K562 (cell line): ENCODE data around the gene USP12. TPM values are rescaled to one million over a fixed set of nuclear protein-coding genes. Genes with fewer than 3 reads are reported as not detected.

Experiments
- GTF2A2 ChIP-seq: IDR thresholded peaks from 2 replicates; pipeline ENCODE4 v1.6.1; 2016; ENCODE audit warnings: mild to moderate bottlenecking, missing genetic modification characterization, missing compliant biosample characterization
- RFX7 ChIP-seq: fragments of 250-450 bp; sonication (Bioruptor Pico); IDR thresholded peaks from 2 replicates; pipeline ENCODE4 v1.5.1; 2021; ENCODE audit warnings: mild to moderate bottlenecking
- polyA plus RNA-seq, 8 experiments: library from polyadenylated mRNA; depleted of rRNA in 4 of 8; stranded (reverse) in 5 of 8; unstranded in 3 of 8; fragments of >200 nt; fragmentation: Nextera tagmentation in 2 of 8; fragmentation: Illumina TruSeq in 1 of 8; extraction: Ambion mirVana in 2 of 8; extraction: Trizol in 1 of 8; gene quantifications; 2 replicates each; pipeline versions ENCODE4 v1.2.1 to v1.2.3, GENCODE V29; 2011 to 2014; ENCODE audit warnings: inconsistent platforms in 1 of 8, missing spikeins in 1 of 8
- total RNA-seq, 7 experiments: library from RNA; depleted of rRNA in 6 of 7; stranded (reverse); fragments of >200 nt in 6 of 7; fragmentation: Illumina TruSeq in 2 of 7; extraction: Trizol in 2 of 7; gene quantifications; 2 replicates each; pipeline versions ENCODE4 v1.2.1 to v1.2.3, GENCODE V29; 2011 to 2021; ENCODE audit warnings: low replicate concordance in 1 of 7
- TF ChIP-seq, protein P1 (sequence below): fragments of 200-800 bp; sonication (Bioruptor generic); IDR thresholded peaks from 2 replicates; pipeline ENCODE4 v1.6.1; 2016; ENCODE audit warnings: missing genetic modification characterization, missing compliant biosample characterization
- TF ChIP-seq, protein P2 (sequence below): sonication (generic); formaldehyde crosslinking; IDR thresholded peaks from 2 replicates; pipeline ENCODE4 v1.8.0; 2023; ENCODE audit warnings: mild to moderate bottlenecking, missing genetic modification reagents
- TF ChIP-seq, protein P3 (sequence below): fragments of 250-450 bp; sonication (Bioruptor Pico); IDR thresholded peaks from 2 replicates; pipeline ENCODE4 v1.6.1; 2021; ENCODE audit warnings: mild to moderate bottlenecking

Gene USP12
- total and polyA plus RNA-seq, 9 of the 15 experiments (the other 6 are each of a cell fraction or from before 2014, with no cell fraction given) = 1.8 to 20.5 (median 13.3) TPM

DNA sequence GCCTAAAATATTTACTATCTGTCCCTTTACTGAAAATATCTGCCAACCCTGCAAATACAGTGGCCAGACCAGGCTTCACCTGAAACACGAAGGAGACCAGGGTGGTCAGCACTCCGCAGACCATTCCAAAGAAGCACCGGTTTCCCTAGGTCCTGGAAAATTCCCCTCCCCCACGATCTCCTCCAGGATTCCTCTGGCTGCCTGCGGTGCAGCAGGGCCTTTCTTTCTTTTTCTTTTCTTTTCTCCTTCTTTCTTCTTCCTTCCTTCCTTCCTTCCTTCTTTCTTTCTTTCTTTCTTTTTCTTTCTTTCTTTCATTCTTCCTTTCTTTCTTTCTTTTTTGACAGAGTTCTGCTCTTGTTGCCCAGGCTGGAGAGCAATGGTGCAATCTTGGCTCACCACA, 152.7 kb downstream of the USP12 start (continued):
- TF ChIP-seq, protein P1, sequence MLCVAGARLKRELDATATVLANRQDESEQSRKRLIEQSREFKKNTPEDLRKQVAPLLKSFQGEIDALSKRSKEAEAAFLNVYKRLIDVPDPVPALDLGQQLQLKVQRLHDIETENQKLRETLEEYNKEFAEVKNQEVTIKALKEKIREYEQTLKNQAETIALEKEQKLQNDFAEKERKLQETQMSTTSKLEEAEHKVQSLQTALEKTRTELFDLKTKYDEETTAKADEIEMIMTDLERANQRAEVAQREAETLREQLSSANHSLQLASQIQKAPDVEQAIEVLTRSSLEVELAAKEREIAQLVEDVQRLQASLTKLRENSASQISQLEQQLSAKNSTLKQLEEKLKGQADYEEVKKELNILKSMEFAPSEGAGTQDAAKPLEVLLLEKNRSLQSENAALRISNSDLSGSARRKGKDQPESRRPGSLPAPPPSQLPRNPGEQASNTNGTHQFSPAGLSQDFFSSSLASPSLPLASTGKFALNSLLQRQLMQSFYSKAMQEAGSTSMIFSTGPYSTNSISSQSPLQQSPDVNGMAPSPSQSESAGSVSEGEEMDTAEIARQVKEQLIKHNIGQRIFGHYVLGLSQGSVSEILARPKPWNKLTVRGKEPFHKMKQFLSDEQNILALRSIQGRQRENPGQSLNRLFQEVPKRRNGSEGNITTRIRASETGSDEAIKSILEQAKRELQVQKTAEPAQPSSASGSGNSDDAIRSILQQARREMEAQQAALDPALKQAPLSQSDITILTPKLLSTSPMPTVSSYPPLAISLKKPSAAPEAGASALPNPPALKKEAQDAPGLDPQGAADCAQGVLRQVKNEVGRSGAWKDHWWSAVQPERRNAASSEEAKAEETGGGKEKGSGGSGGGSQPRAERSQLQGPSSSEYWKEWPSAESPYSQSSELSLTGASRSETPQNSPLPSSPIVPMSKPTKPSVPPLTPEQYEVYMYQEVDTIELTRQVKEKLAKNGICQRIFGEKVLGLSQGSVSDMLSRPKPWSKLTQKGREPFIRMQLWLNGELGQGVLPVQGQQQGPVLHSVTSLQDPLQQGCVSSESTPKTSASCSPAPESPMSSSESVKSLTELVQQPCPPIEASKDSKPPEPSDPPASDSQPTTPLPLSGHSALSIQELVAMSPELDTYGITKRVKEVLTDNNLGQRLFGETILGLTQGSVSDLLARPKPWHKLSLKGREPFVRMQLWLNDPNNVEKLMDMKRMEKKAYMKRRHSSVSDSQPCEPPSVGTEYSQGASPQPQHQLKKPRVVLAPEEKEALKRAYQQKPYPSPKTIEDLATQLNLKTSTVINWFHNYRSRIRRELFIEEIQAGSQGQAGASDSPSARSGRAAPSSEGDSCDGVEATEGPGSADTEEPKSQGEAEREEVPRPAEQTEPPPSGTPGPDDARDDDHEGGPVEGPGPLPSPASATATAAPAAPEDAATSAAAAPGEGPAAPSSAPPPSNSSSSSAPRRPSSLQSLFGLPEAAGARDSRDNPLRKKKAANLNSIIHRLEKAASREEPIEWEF = no peak
- TF ChIP-seq, protein P2, sequence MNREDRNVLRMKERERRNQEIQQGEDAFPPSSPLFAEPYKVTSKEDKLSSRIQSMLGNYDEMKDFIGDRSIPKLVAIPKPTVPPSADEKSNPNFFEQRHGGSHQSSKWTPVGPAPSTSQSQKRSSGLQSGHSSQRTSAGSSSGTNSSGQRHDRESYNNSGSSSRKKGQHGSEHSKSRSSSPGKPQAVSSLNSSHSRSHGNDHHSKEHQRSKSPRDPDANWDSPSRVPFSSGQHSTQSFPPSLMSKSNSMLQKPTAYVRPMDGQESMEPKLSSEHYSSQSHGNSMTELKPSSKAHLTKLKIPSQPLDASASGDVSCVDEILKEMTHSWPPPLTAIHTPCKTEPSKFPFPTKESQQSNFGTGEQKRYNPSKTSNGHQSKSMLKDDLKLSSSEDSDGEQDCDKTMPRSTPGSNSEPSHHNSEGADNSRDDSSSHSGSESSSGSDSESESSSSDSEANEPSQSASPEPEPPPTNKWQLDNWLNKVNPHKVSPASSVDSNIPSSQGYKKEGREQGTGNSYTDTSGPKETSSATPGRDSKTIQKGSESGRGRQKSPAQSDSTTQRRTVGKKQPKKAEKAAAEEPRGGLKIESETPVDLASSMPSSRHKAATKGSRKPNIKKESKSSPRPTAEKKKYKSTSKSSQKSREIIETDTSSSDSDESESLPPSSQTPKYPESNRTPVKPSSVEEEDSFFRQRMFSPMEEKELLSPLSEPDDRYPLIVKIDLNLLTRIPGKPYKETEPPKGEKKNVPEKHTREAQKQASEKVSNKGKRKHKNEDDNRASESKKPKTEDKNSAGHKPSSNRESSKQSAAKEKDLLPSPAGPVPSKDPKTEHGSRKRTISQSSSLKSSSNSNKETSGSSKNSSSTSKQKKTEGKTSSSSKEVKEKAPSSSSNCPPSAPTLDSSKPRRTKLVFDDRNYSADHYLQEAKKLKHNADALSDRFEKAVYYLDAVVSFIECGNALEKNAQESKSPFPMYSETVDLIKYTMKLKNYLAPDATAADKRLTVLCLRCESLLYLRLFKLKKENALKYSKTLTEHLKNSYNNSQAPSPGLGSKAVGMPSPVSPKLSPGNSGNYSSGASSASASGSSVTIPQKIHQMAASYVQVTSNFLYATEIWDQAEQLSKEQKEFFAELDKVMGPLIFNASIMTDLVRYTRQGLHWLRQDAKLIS (CRISPR knock-in tag) = no peak
- TF ChIP-seq, protein P3, sequence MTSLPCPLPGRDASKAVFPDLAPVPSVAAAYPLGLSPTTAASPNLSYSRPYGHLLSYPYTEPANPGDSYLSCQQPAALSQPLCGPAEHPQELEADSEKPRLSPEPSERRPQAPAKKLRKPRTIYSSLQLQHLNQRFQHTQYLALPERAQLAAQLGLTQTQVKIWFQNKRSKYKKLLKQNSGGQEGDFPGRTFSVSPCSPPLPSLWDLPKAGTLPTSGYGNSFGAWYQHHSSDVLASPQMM (CRISPR knock-in tag) = no peak
- TF ChIP-seq RFX7 (no peak), GTF2A2 (tag) (no peak)
